OCI-M2 (cell line): ENCODE data around the gene RALGPS2.

Experiments used
- DNase-seq: peaks from one replicate; lab custom pipeline; 2025; ENCODE audit not compliant: unreplicated experiment; lab: John Stamatoyannopoulos, UW

The RALGPS2 gene

GRCh38 chr1:178724728-178725465, at the start of gene RALGPS2:
Gene RALGPS2 (plus strand): TSS chr1:178725244. CDS start chr1:178776765, 51,521 bp downstream.
- DNase-seq: no peak

DNA sequence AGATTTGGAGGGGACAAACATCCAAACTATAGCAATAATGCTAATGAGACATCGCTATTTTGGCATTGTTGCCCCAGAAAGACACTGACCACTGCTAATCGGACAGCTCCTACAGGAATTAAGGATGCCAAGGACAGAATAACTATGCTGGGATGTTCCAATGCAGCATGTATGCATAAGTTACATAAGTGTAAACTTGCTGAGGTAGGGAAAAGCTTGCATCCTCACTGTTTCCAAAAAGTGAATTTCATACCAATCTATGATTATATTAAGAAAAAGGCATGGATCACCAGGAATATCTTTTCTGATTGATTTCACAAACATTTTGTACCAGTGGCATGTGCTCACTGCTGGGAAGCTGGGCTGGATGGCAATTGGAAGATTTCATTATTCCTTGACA, 45.8 kb upstream of the RALGPS2 start:
- DNase-seq: no peak

GRCh38 chr1:178682429-178682828, 42.6 kb upstream of the RALGPS2 start:
- no peak for DNase-seq

- no peak for DNase-seq
Measured at GRCh38 chr1:178682886-178683285, 42.2 kb upstream of the RALGPS2 start.

GRCh38 chr1:178683291-178683690, 41.8 kb upstream of the RALGPS2 start:
- DNase-seq: no peak

DNA sequence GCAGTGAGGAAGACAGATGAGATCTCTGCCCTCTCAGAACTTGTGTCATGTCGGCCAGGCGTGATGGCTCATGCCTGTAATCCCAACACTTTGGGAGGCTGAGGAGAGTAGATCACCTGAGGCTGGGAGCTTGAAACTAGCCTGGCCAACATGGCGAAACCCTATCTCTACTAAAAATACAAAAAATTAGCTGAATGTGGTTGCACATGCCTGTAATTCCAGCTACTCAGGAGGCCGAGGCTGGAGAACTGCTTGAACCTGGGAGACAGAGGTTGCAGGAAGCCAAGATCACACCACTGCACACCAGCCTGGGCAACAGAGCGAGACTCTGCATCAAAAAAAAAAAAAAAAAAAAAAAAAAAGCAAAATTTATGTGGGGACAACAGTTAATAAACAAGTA, 40.9 kb upstream of the RALGPS2 start:
- DNase-seq: no peak

DNA sequence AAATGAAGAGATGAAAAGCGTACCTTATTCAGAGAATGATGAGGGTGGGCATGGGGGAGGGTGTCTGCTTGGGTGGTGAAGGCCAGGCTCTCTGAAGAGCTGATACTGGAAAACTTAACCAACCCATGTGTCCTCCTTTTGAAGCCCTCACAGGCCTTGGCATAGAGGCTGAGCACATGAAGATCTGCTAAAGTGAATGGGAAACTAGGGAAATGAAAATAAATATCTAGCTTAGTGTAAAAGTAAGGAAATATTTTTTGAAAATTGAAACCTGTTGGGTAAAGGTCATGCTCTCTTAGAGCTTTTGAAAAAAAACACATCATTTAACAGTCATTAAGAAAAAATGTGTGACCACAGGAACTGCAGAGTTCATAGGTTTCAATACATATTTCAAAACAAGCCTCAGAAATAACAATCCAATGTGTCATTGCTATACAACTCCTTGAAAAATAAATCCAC, 40.5 kb upstream of the RALGPS2 start:
- DNase-seq: no peak

- DNase-seq: no peak
Measured at GRCh38 chr1:178686407-178686806, 38.6 kb upstream of the RALGPS2 start.

- DNase-seq: no peak
Measured at GRCh38 chr1:178688244-178688643, 36.8 kb upstream of the RALGPS2 start.

DNA sequence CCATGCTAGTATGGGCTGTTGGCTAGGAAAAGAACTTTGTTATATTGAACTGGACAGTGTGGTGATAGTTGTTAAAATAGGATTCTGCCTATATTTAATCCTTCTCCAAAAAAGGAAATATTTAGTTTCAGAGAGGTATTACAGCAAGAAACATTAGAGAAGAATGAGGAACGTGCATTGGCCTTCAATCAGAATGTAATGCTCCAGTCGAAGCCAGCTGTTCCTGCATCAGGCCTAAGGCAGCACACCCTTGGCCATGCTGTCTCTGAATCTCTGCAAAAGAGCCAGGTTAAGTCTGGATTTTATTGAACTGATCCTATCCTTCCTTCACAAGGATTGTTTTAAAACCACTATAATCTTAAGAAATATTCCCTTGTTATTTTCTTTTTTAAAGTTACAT, 35.3 kb upstream of the RALGPS2 start:
- no peak for DNase-seq

DNA sequence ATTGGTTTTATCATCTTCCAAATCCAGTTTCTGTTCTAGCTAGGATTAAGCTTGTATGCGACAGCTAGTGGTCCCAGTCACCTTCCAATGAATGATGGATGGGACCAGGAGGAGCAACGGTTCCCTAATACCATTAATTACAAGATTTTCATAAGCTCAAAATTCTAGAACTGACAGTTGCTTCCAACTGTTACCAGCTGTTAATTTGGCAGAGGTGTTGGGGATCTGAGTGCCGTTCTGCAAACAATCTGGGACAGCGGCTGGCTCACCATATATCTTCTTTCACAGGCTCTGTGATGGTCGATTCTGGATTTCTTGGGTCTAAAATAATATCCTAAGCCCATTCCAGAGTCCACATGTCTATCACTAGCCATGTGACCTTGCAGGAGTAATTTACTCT, 34.5 kb upstream of the RALGPS2 start:
- no peak for DNase-seq

GRCh38 chr1:178692564-178693327, 32.3 kb upstream of the RALGPS2 start:
- DNase-seq: no peak

GRCh38 chr1:178693366-178693765, 31.7 kb upstream of the RALGPS2 start:
- DNase-seq: no peak

GRCh38 chr1:178694923-178695525, 30.0 kb upstream of the RALGPS2 start:
- no peak for DNase-seq

DNA sequence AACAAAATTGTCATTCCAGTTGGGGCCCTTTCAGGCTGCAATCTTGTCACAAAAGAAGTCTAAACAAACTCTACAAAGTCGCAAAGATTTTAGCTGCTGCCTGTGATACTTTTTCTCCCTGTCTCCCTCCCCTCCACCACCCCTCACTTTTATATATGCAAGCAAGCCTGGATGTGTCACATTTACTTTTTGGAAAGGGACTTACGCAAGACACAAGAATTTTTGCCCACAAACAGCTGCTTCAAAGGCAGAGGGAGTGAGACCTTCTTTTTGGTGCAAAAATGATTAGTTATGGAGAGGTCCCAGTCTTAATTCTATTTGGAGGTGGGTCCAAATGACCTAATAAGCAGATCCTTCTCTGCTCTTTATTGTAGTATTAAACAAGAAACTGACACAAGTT, 22.9 kb upstream of the RALGPS2 start:
- DNase-seq: no peak

DNA sequence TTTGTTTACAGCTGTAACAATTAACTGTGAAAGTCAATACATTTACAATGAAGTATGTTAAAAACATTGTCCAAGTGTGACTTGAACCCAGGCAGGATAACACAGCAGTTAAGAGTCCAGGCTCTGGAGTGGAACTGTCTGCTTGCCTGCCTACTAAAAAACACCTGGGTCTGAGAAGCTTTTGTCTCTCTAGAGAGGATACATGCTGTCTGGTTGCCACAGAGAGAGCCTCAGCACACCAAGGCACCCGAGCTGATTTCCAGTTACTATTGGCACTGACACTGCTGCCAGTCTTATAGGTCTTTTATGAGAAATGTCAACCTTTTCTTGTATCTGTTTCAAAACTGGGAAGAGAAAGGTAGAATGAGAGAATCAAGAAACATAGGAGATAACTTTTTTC, 20.2 kb upstream of the RALGPS2 start:
- DNase-seq: no peak

- DNase-seq: no peak
Measured at GRCh38 chr1:178706432-178706831, 18.6 kb upstream of the RALGPS2 start.

GRCh38 chr1:178713259-178713658, 11.8 kb upstream of the RALGPS2 start:
- no peak for DNase-seq

GRCh38 chr1:178714453-178714852, 10.6 kb upstream of the RALGPS2 start:
- no peak for DNase-seq

- no peak for DNase-seq
Measured at GRCh38 chr1:178716111-178716510, 8.9 kb upstream of the RALGPS2 start.

GRCh38 chr1:178718520-178718919, 6.5 kb upstream of the RALGPS2 start:
- DNase-seq: no peak

DNA sequence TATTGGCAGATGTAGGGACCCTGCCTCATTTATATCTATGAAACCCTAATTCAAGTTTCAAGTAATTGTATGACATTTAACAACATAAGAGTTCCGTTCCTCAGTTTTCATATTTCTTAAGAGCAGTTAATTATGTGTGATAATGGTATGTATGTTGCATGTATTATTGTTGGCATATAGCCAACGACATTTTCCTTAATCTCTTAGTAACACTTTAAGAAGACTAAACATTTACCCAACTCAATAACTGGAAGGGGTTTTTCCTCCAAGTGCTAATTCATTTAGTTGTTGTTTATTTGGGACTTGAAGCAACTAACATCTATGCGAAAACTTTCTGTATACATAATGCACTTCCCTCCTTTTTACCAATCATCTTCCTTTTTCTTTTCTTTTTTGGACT, 1.5 kb upstream of the RALGPS2 start:
- no peak for DNase-seq
